ENCODE results near the gene DSPP. TPM values are rescaled to one million over a fixed set of nuclear protein-coding genes. Genes with fewer than 3 reads are reported as not detected.

Gene DSPP
- total RNA-seq, 2 donors from 2014 or later, result not detected

DNA sequence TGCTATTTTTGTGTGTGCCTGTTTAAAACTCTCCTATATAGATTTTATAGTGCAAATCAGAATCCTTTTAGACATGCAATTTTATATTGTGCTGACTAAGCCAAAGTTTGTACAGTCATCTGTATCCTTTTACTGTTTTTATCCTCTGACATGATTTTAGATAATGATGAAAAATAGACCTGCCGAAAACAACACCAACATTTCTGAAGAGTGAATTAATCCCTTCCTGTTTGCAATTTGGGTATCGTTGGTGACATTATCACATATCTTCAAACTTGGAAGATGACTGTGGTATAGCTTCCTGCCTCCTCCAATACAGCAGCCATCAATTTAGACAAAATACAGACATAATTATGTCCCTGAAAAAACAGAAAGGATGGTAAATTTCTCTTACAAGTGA is 28.9 kb upstream of the DSPP start:
- H3K9ac ChIP-seq (ENCODE audit: low read depth in 2 of 2, low read length in 2 of 2), result no peak overlapping the region
- H3K36me3 ChIP-seq, result no peaks in the 10 kb centered on the region
- H3K9me3 ChIP-seq, result no peaks in the 10 kb centered on the region
- no peak overlapping the region for H3K27ac ChIP-seq
- H3K27me3 ChIP-seq, result no peaks in the 10 kb centered on the region
- H3K4me3 ChIP-seq, result no peak overlapping the region
- intact Hi-C loops (cut with DNase I), result no loop called here
- DNase-seq, result no peak
- H3K4me1 ChIP-seq, result no peaks in the 10 kb centered on the region
- TF ChIP-seq, protein P1, sequence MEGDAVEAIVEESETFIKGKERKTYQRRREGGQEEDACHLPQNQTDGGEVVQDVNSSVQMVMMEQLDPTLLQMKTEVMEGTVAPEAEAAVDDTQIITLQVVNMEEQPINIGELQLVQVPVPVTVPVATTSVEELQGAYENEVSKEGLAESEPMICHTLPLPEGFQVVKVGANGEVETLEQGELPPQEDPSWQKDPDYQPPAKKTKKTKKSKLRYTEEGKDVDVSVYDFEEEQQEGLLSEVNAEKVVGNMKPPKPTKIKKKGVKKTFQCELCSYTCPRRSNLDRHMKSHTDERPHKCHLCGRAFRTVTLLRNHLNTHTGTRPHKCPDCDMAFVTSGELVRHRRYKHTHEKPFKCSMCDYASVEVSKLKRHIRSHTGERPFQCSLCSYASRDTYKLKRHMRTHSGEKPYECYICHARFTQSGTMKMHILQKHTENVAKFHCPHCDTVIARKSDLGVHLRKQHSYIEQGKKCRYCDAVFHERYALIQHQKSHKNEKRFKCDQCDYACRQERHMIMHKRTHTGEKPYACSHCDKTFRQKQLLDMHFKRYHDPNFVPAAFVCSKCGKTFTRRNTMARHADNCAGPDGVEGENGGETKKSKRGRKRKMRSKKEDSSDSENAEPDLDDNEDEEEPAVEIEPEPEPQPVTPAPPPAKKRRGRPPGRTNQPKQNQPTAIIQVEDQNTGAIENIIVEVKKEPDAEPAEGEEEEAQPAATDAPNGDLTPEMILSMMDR (IDR thresholded peaks at IDR 0.05), result no peak

DNA sequence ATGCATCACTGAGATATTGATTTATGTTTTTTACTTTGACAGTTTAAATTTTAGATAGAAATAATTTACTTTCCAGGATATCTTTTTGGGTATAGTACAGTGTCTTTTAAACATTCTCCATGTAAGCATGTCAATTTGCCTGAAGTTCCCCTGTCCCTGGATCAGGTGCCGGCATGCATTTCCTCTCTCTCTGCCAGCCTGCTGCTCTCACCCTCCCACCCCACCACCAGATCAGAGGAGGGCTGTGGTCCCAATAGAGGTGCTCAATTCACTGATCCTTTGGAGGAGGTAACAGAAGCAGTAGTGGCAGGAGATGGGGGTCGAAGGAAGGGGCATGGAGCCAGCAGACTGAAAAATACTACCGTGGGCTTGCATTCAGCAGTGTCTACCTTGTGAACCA is 28.3 kb upstream of the DSPP start:
- no peaks in the 10 kb centered on the region for H3K4me1 ChIP-seq
- TF ChIP-seq, protein P1 (IDR thresholded peaks at IDR 0.05), result no peak
- intact Hi-C loops (cut with DNase I), result no loop called here
- H3K4me3 ChIP-seq, result no peak overlapping the region
- H3K36me3 ChIP-seq, result no peaks in the 10 kb centered on the region
- H3K27me3 ChIP-seq, result no peaks in the 10 kb centered on the region
- DNase-seq, result no peak
- H3K9ac ChIP-seq (ENCODE audit: low read depth in 2 of 2, low read length in 2 of 2), result no peak overlapping the region
- H3K27ac ChIP-seq, result no peak overlapping the region
- H3K9me3 ChIP-seq, result no peaks in the 10 kb centered on the region

DNA sequence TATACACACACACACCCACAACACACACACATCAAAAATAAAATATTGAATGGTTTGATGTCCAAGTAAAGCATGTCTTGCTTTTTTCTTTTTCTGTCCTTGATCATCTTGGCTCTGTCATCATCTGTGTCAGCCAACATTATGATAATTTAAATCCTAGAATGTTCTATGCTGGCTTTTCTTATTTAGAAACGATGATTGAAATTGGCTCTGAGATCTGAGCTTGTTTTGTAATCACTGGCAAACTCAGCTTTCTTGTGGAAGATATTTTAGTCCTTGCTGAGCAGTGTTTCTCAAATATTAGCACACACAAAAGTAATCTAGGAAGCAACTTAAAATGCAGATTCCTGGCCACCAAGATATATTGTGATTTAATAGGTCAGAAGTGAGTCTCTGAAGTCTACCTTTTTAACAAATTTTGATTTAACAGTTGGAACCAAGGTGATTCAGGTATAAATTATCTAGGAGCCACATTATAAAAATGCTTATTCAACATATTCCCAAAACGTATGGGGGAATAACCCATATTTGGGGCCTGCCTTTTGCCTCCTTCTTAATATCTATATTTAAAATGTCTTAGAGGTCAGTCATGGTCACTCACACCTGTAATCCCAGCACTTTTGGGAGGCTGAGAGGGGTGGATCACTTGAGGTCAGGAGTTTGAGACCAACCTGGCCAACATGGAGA is 24.0 kb upstream of the DSPP start:
- Histone ChIP-seq H3K9ac (ENCODE audit: low read depth in 2 of 2, low read length in 2 of 2) (no peak overlapping the region), H3K4me1 (no peaks in the 10 kb centered on the region), H3K27me3 (no peaks in the 10 kb centered on the region), H3K36me3 (no peaks in the 10 kb centered on the region), H3K27ac (no peak overlapping the region), H3K9me3 (no peaks in the 10 kb centered on the region), H3K4me3 (no peak overlapping the region)
- TF ChIP-seq, protein P1 (IDR thresholded peaks at IDR 0.05), result no peak
- intact Hi-C loops (cut with DNase I), result no loop called here
- no peak for DNase-seq

DNA sequence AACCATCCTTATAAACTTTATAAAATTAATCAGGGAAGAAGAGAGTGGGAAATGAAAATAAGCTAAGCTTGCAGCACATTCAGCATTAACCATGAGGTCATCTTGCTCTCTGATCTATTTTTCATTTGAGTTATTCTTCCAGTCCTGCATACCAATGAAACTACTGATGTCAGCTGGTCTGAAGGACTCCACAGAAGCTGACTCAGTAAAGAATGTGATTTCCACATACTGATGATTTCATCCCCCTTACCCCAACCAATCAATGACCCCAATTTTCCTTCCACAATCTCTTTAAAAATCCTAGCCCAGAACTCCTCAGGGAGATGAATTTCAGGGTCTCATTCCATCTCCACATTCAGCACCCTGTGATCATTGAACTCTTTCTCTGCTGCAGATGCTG is 18.8 kb upstream of the DSPP start:
- TF ChIP-seq, protein P1 (IDR thresholded peaks at IDR 0.05), result no peak
- intact Hi-C loops (cut with DNase I), result no loop called here
- Histone ChIP-seq H3K27me3 (no peaks in the 10 kb centered on the region), H3K9me3 (no peaks in the 10 kb centered on the region), H3K9ac (ENCODE audit: low read depth in 2 of 2, low read length in 2 of 2) (no peak overlapping the region), H3K27ac (no peak overlapping the region), H3K4me3 (no peak overlapping the region), H3K4me1 (no peaks in the 10 kb centered on the region), H3K36me3 (no peaks in the 10 kb centered on the region)
- DNase-seq, result no peak

DNA sequence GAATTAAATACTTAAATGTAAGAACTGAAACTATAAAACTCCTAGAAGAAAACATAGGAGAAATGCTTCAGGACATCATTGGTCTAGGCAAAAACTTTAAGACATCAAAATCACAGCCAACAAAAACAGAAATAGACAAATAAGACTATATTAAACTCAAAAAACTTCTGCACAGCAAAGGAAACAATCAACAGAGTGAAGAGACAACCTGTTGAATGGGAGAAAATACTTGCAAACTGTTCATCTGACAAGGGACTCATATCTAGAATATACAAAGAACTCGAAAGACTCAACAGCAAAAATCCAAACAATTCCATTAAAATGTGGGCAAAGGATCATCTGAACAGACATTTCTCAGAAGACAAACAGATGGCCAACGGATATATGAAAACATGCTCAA is 16.2 kb upstream of the DSPP start:
- TF ChIP-seq, protein P1 (IDR thresholded peaks at IDR 0.05), result no peak
- no peaks in the 10 kb centered on the region for H3K36me3 ChIP-seq
- intact Hi-C loops (cut with DNase I), result no loop called here

More for the DNA sequence above, 16.2 kb upstream of the DSPP start:
- no peak for DNase-seq
- no peaks in the 10 kb centered on the region for H3K27me3 ChIP-seq
- H3K27ac ChIP-seq, result no peak overlapping the region
- no peak overlapping the region for H3K9ac ChIP-seq (ENCODE audit: low read depth in 2 of 2, low read length in 2 of 2)
- no peaks in the 10 kb centered on the region for H3K9me3 ChIP-seq
- no peak overlapping the region for H3K4me3 ChIP-seq
- H3K4me1 ChIP-seq, result no peaks in the 10 kb centered on the region
